Progenitor cell of endocrine pancreas (in vitro differentiated cells): Measurements from ENCODE around the gene LAGE3. TPM values are rescaled to one million over a fixed set of nuclear protein-coding genes. Genes with fewer than 3 reads are reported as not detected.

Experiments
- DNase-seq: peaks from one replicate; pipeline ENCODE4 v3.0.0; 2021; ENCODE audit warnings: low spot score; ENCODE audit not compliant: unreplicated experiment
- H3K27ac Mint-ChIP-seq: 2 replicates; pipeline ENCODE4 v1.8.0; 2021; ENCODE audit warnings: mild to moderate bottlenecking, moderate library complexity, mixed read lengths
- H3K27me3 Mint-ChIP-seq: 2 replicates; pipeline ENCODE4 v1.8.0; 2021; ENCODE audit warnings: mixed read lengths
- H3K36me3 Mint-ChIP-seq: 2 replicates; pipeline ENCODE4 v1.8.0; 2022; ENCODE audit warnings: mixed read lengths; ENCODE audit not compliant: insufficient read depth
- H3K4me1 Mint-ChIP-seq: 2 replicates; pipeline ENCODE4 v1.8.0; 2021; ENCODE audit warnings: low read depth, mixed read lengths
- H3K4me3 Mint-ChIP-seq: 2 replicates; pipeline ENCODE4 v1.8.0; 2021; ENCODE audit warnings: low read depth, mild to moderate bottlenecking, moderate library complexity, mixed read lengths
- H3K9me3 Mint-ChIP-seq: 2 replicates; pipeline ENCODE4 v1.8.0; 2021; ENCODE audit warnings: low read depth, mixed read lengths
- total RNA-seq: library from RNA; stranded (reverse); gene quantifications from 2 replicates; pipeline ENCODE4 v1.2.1, GENCODE V29; 2021
- TF ChIP-seq, protein P1 (sequence below): fragments of 200-600 bp; sonication (generic); IDR thresholded peaks from one replicate; pipeline ENCODE4 v1.5.0; 2021; ENCODE audit warnings: antibody characterized with exemption, mild to moderate bottlenecking; ENCODE audit not compliant: unreplicated experiment

The LAGE3 gene
- total RNA-seq, 1 donor from 2014 or later = 13.5 TPM

DNA sequence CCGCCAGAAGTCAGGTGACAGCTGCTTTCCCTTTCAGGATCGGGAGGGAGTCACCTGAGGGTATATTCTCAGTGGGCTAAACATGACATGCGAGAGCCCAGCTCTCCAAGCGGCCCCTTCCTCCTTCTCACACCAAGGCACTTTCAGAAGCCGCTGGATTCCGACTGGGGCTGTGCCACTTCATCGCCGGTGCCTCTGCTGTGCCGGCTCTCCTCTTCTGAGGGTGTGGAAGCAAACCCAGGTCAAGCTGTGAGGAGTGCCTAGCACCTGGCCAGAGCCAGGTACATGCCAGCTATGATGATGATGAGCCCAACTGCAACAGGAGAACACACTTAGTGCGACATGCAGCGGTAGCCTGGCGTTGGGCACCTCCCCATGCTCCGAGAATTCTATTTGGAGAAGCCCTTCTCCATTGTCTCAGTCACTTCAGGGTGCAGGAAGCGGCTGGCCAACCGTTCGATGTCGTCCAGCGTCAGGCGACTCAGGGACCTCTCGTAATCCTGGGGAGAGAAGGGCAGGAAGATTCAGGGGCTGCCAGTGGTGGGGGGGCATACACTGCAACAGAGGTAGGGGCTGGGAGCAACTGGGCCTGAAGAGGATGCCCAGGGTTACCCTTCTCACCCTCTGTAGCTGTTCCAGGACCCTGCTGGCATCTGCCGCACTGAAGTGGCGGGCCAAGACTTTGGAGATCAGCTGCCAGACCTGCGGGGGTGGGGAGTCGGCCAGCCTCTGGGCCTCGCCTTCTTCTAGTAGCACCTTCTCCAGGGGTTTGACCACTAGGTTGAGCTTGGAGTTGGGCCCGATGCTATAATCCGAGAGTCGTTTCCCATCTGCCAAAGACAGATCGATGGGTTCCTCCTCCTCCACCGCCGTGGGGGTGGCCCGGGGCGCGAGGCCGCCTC lies 6.3 kb upstream of the LAGE3 start:
- peaks cover 3% of the 10 kb centered on the region for H3K4me1 Mint-ChIP-seq
- no peaks in the 10 kb centered on the region for H3K27me3 Mint-ChIP-seq
- no peak for DNase-seq
- no peak overlapping the region for H3K27ac Mint-ChIP-seq
- H3K9me3 Mint-ChIP-seq = peaks cover 3% of the 10 kb centered on the region
- peak overlapping the region; percentile 62 for H3K4me3 Mint-ChIP-seq
- TF ChIP-seq, protein P1, sequence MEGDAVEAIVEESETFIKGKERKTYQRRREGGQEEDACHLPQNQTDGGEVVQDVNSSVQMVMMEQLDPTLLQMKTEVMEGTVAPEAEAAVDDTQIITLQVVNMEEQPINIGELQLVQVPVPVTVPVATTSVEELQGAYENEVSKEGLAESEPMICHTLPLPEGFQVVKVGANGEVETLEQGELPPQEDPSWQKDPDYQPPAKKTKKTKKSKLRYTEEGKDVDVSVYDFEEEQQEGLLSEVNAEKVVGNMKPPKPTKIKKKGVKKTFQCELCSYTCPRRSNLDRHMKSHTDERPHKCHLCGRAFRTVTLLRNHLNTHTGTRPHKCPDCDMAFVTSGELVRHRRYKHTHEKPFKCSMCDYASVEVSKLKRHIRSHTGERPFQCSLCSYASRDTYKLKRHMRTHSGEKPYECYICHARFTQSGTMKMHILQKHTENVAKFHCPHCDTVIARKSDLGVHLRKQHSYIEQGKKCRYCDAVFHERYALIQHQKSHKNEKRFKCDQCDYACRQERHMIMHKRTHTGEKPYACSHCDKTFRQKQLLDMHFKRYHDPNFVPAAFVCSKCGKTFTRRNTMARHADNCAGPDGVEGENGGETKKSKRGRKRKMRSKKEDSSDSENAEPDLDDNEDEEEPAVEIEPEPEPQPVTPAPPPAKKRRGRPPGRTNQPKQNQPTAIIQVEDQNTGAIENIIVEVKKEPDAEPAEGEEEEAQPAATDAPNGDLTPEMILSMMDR = no peak
- peaks cover 3% of the 10 kb centered on the region for H3K36me3 Mint-ChIP-seq

DNA sequence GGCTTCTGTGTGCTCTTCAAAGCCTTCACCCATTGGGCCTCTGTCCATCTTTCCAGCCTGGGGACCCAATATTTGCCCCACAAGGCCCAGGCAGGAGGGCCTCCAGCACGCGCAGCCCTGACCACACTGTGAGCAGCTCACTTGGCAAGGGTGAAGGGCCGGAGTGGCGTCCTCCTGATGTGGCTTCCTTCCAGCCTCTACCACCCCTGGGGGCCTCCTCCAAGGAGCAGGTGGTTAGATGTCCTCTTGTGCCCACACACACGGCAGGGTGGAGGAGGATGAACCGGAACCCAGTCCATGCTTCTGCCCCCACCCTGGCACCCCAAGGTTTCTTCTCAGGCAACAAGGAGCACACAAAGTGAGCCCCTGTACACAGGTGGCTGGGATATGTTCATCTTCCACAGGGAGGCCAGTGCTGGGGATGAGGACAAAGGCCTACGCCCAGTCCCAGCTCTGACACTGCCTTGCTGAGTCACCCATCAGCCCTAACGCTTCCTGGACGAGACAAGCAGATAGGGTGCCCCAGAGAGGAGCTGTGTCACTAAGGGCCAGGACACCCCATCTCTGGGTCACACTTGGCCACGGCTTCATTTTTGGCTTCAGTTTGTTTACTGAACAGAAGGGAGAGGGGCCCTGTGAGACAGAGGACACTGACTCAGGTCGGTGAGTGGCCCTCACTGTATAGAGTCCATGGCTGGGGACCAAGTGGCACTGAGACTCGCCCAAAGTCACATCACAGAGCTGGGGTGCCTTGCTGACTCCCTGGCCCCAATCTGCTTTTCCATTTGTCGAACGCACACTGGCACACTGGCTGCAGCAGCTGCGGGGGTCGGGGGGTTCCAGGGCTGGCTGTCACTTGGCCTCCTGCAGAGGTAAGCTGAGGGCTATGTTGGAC lies 5.4 kb upstream of the LAGE3 start:
- no peaks in the 10 kb centered on the region for H3K4me1 Mint-ChIP-seq
- H3K36me3 Mint-ChIP-seq = peaks cover 1% of the 10 kb centered on the region
- no peak for DNase-seq
- no peaks in the 10 kb centered on the region for H3K27me3 Mint-ChIP-seq
- TF ChIP-seq, protein P1 = no peak
- peaks cover 3% of the 10 kb centered on the region for H3K9me3 Mint-ChIP-seq
- H3K4me3 Mint-ChIP-seq = no peak overlapping the region
- H3K27ac Mint-ChIP-seq = no peak overlapping the region

DNA sequence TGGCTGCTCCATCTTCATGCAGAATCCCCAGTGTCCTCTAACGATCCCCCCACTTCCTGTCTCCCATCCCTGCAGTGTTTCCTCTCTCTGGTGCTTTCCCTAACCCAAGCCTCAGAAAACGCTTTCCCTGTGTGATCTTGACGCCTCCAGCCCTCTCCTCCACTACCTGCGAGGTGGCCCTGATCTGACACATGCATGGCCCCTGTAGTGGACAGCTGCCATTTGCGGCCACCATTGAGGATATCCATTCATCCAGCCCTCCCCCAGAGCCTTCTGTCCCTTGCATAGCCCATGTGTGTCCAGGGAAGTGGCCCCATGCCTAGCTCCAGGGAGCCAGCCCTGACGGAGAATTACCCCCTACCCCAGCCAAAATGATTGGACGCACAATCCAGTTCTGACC lies 4.2 kb upstream of the LAGE3 start:
- peaks cover 1% of the 10 kb centered on the region for H3K36me3 Mint-ChIP-seq
- H3K27ac Mint-ChIP-seq = no peak overlapping the region
- TF ChIP-seq, protein P1 = no peak
- DNase-seq = no peak
- peaks cover 3% of the 10 kb centered on the region for H3K9me3 Mint-ChIP-seq
- H3K4me1 Mint-ChIP-seq = no peaks in the 10 kb centered on the region
- H3K4me3 Mint-ChIP-seq = no peak overlapping the region
- H3K27me3 Mint-ChIP-seq = no peaks in the 10 kb centered on the region

DNA sequence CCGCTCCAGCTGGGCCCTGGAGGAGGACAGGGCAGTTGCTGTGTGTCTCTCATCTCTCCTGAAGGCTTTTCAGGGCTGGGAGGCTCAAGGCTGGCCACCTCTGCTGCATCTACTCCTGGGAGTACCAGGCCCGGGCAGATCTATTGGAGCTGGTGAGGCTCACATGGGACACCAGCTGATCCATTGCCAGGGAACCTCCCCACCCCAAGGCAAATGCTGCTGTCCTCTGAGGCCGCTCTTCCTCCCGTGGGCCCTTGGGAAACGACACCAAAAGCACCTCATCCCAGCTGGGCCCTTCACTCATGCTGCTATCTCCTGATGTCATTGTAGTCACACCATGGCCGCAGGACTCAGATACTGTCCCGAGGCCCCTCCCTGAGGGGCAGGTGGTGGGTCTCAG lies 3.7 kb upstream of the LAGE3 start:
- Mint-ChIP-seq H3K4me3 (no peak overlapping the region), H3K4me1 (no peaks in the 10 kb centered on the region), H3K9me3 (peaks cover 3% of the 10 kb centered on the region), H3K27me3 (no peaks in the 10 kb centered on the region), H3K36me3 (peaks cover 1% of the 10 kb centered on the region), H3K27ac (no peak overlapping the region)
- DNase-seq = no peak
- TF ChIP-seq, protein P1 = no peak

DNA sequence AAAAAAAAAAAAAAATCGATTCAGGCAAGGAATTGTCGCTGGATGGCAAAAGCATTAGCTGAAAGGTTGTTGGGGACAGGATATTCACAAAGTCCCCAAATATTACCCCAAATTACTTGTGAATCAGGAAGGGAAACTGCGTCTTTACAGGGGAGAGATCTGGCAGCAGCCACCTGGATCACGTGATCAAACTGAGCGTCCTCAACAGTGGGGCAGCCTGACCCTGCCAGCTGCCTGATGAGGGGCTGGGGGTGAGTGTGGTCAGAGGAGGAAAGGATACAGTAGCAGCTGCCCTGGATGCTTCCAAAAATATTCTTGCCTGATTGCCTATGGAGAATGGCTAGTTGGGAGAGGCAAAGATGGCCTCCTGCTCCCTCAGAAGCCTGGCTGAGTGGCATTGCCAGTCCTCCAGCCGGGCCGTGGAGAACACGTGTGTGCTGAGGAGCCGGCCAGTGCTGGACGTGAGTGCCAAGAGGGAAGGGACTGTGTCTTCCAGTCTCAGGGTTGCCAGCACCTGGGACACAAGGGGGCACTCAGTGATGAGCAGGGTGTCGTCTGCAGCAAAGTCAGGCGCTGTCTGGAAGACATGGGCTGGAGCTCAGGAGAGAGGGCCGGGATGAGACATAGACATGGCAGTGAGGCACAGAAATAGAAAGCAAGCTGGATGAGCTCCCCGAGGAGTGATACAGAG lies 3.0 kb upstream of the LAGE3 start:
- H3K9me3 Mint-ChIP-seq = peaks cover 3% of the 10 kb centered on the region
- H3K27ac Mint-ChIP-seq = peak overlapping the region; percentile 8
- H3K4me3 Mint-ChIP-seq = peak overlapping the region; percentile 3
- no peak for DNase-seq
- TF ChIP-seq, protein P1 = no peak
- peaks cover 1% of the 10 kb centered on the region for H3K36me3 Mint-ChIP-seq
- no peaks in the 10 kb centered on the region for H3K4me1 Mint-ChIP-seq
- no peaks in the 10 kb centered on the region for H3K27me3 Mint-ChIP-seq
